Adrenal gland (tissue), 12 donors: ENCODE results near the gene FBN3. TPM values are rescaled to one million over a fixed set of nuclear protein-coding genes. Genes with fewer than 3 reads are reported as not detected.
A peak's percentile ranks its signal among the peaks of the same experiment; 100 is the strongest.

Experiments used
- DNase-seq, 7 donors: peaks; one replicate each; pipeline ENCODE4 v3.0.0-alpha.2; 2019 to 2020
- H3K27ac ChIP-seq, 5 donors: fragments of 200-600 bp; sonication (generic) in 4 of 5; 1 replicate in 3 of 5; 2 replicates in 2 of 5; pipeline versions ENCODE4 v1.5.1 to v1.8.0; 2016 to 2020; ENCODE audit warnings: mild to moderate bottlenecking in 1 of 5
- H3K27me3 ChIP-seq: fragments of 200-600 bp; 2 replicates; pipeline ENCODE4 v1.8.0; 2021
- H3K36me3 ChIP-seq, 2 donors: fragments of 200-600 bp; replicated peaks in 1 of 2; 1 replicate in 1 of 2; 2 replicates in 1 of 2; pipeline versions ENCODE4 v1.5.1 to v1.8.0; 2018 to 2022
- H3K4me1 ChIP-seq, 2 donors: fragments of 200-600 bp; replicated peaks in 1 of 2; 1 replicate in 1 of 2; 2 replicates in 1 of 2; pipeline versions ENCODE4 v1.5.1 to v1.8.0; 2018 to 2021
- H3K4me3 ChIP-seq, 4 donors: fragments of 200-600 bp; sonication (generic) in 3 of 4; one replicate each; pipeline ENCODE4 v1.5.1; 2016 to 2018
- H3K9me3 ChIP-seq, 3 donors: fragments of 200-600 bp; sonication (generic) in 1 of 3; replicated peaks in 1 of 3; 1 replicate in 2 of 3; 2 replicates in 1 of 3; pipeline versions ENCODE4 v1.5.1 to v1.8.0; 2016 to 2021
- CTCF ChIP-seq, 6 experiments: fragments of 450-650 bp in 4 of 6; fragments of 200-600 bp in 2 of 6; sonication (generic) in 1 of 6; IDR thresholded peaks; 1 replicate in 5 of 6; 2 replicates in 1 of 6; pipeline versions ENCODE4 v1.5.1 to v1.8.0; 2016 to 2021; ENCODE audit warnings: antibody characterized with exemption in 6 of 6, mild to moderate bottlenecking in 2 of 6, moderate library complexity in 1 of 6
- POLR2A ChIP-seq, 2 donors: fragments of 450-650 bp; IDR thresholded peaks; one replicate each; pipeline ENCODE4 v1.6.1; 2017; ENCODE audit warnings: antibody characterized with exemption in 2 of 2, mild to moderate bottlenecking in 2 of 2, moderate library complexity in 1 of 2
- WGBS, 4 donors: extraction: QIAGEN DNeasy Blood & Tissue Kit in 2 of 4; methylation state at CpG; one replicate each; pipeline versions ENCODE4 v1.1.5 to v1.1.7; 2013 to 2017; 5-methylcytosine and 5-hydroxymethylcytosine counted together
- intact Hi-C, 2 donors: fragments of 100-400 bp; cut with DNase I; formaldehyde crosslinking; loops; one replicate each; pipeline versions ENCODE4 v1.14.1 to v1.15.0; 2022 to 2023
- polyA plus RNA-seq, 3 donors: library from polyadenylated mRNA; stranded (reverse); fragments of 200-250 nt in 2 of 3; fragments of 350-450 nt in 1 of 3; fragmentation: Illumina TruSeq in 1 of 3; extraction: RNeasy Lipid Tissue Mini Kit (QIAGEN cat#74804) in 1 of 3; gene quantifications; one replicate each; pipeline ENCODE4 v1.2.3, GENCODE V29; 2013 to 2014
- total RNA-seq, 9 donors: library from RNA; depleted of rRNA in 4 of 9; stranded (reverse); fragments of >200 nt in 4 of 9; fragments of 120-200 nt in 1 of 9; fragmentation: NEBNext Ultra II Directional in 1 of 9; extraction: Animal tissue kit (Norgen Biotek cat#: 25700) in 1 of 9; gene quantifications; one replicate each; pipeline versions ENCODE4 v1.1.0 to v1.2.4, GENCODE V29; 2013 to 2023
- donor health status: healthy with polysubstance abuse.
- donor health status: Bipolar disorder and iron deficiency.
- donor health status: DM: yes; HTN: yes; CAD: no.
- donor health status: DM: no; HTN: no; CAD: no.
- donor health status: DM: no; HTN: no; CAD: no.
- donor health status: DM: yes; HTN: yes; CAD: no.

The FBN3 gene
- total and polyA plus RNA-seq, 12 donors: 0.03 to 0.64 (median 0.16) TPM; not detected in 8

GRCh38 chr19:8147582-8147978 is 1.8 kb downstream of the FBN3 start:
- peaks cover 53% of the 10 kb centered on the region for H3K27me3 ChIP-seq
- no peaks in the 10 kb centered on the region for H3K36me3 ChIP-seq
- TF ChIP-seq CTCF (IDR thresholded peaks at IDR 0.05) (no peak), POLR2A (IDR thresholded peaks at IDR 0.05) (no peak)
- no peak overlapping the region for H3K27ac ChIP-seq
- no peaks in the 10 kb centered on the region for H3K9me3 ChIP-seq
- WGBS, 4 donors: 23 to 28% (median 26%) methylated on average over 7 of the region's 7 CpGs
- no peak for DNase-seq
- intact Hi-C loops: no loop called here
- H3K4me3 ChIP-seq: no peak overlapping the region
- H3K4me1 ChIP-seq: peaks cover 0 to 9% of the 10 kb centered on the region in 2 donors

- intact Hi-C loops: no loop called here
Observed at GRCh38 chr19:8146877-8147581, 2.4 kb downstream of the FBN3 start.

GRCh38 chr19:8144273-8144995 is 5.0 kb downstream of the FBN3 start:
- H3K27ac ChIP-seq: no peak overlapping the region
- H3K4me1 ChIP-seq: peaks cover 4 to 14% of the 10 kb centered on the region in 2 donors
- no peaks in the 10 kb centered on the region for H3K36me3 ChIP-seq
- intact Hi-C loops: no loop called here
- peaks cover 37% of the 10 kb centered on the region for H3K27me3 ChIP-seq
- no peak for TF ChIP-seq POLR2A (IDR thresholded peaks at IDR 0.05)
- no peak for TF ChIP-seq CTCF (IDR thresholded peaks at IDR 0.05)
- WGBS, 4 donors: 77 to 83% (median 82%) methylated on average over 9 to 14 of the region's 14 CpGs
- H3K4me3 ChIP-seq: no peak overlapping the region
- H3K9me3 ChIP-seq: no peaks in the 10 kb centered on the region
- DNase-seq: no peak

More at GRCh38 chr19:8146877-8147581, 2.4 kb downstream of the FBN3 start:
- Histone ChIP-seq H3K4me3 (no peak overlapping the region), H3K9me3 (no peaks in the 10 kb centered on the region), H3K36me3 (no peaks in the 10 kb centered on the region), H3K27ac (no peak overlapping the region), H3K4me1 (peaks cover 0 to 9% of the 10 kb centered on the region in 2 donors), H3K27me3 (peaks cover 53% of the 10 kb centered on the region)
- WGBS, 4 donors: 27 to 56% (median 37%) methylated on average over 3 to 27 of the region's 27 CpGs
- DNase-seq: peak in 1 of 7 donors; percentile 15
- TF ChIP-seq POLR2A (IDR thresholded peaks at IDR 0.05) (no peak), CTCF (IDR thresholded peaks at IDR 0.05) (no peak)

- peaks cover 23% of the 10 kb centered on the region for H3K27me3 ChIP-seq
- peaks cover 6 to 7% of the 10 kb centered on the region in 2 donors for H3K4me1 ChIP-seq
- TF ChIP-seq CTCF (IDR thresholded peaks at IDR 0.05): no peak
- no peak for TF ChIP-seq POLR2A (IDR thresholded peaks at IDR 0.05)
- H3K36me3 ChIP-seq: no peaks in the 10 kb centered on the region
- no peak overlapping the region for H3K27ac ChIP-seq
- WGBS, 4 donors: 72 to 76% (median 74%) methylated on average over 10 of the region's 10 CpGs
- no peak overlapping the region for H3K4me3 ChIP-seq
- no peaks in the 10 kb centered on the region for H3K9me3 ChIP-seq
- DNase-seq: no peak
- intact Hi-C loops: no loop called here
Observed at GRCh38 chr19:8143041-8143440, 6.4 kb downstream of the FBN3 start.
